Epithelial cell of esophagus (primary cell): Measurements from ENCODE around the gene DDX21.
"Not testable (repeated sequence)": the region's sequence is repeated elsewhere in the genome, so short reads cannot be mapped to it uniquely, and the experiment has no call there.

Experiments
- DNase-seq: peaks from one replicate; pipeline ENCODE4 v3.0.0; 2010; ENCODE audit warnings: low read depth
- H3K4me3 ChIP-seq: 2 replicates; pipeline ENCODE4 v1.5.1; 2011; ENCODE audit warnings: mild to moderate bottlenecking, low read length, control low read depth
- TF ChIP-seq, protein P1 (sequence below): IDR thresholded peaks from 2 replicates; pipeline ENCODE4 v1.5.1; 2011; ENCODE audit warnings: low read depth, mild to moderate bottlenecking, low read length, control low read depth, inconsistent platforms; ENCODE audit not compliant: insufficient read depth; ENCODE audit errors: missing control alignments

DDX21 gene

DNA sequence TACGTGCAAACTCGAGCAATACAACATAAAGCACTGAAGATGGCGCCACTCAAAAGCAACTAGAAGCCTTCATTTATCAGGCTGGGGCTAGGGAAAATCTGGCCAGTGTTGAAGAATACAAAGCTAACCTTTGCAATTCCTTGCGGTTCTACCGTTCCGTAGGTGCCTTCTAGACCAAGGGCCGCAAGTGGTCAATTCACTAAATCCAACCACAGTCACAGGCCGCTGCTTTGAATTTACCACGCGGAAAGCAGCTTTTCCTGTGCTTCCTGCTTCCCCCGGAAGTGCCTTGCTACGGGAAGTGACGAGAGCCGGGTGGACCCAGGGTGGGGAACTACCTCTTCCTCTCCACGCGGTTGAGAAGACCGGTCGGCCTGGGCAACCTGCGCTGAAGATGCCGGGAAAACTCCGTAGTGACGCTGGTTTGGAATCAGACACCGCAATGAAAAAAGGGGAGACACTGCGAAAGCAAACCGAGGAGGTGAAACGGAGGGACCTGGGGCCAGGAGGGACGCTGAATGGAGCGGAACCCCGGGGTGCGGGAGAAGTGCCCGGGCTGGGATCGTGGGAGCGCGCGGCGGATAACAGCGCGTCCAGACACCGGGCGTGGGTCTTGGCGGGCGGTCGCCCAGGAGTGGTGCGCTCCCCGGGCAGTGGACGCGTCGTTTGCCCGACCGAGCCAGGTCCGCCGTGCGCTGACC is at the start of gene DDX21:
Gene DDX21 (plus strand): TSS at position 339 of the 701 bp plus-strand sequence. CDS start 56 bp downstream, at position 395.
- H3K4me3 ChIP-seq = peak within 1 kb of the TSS; percentile 97
- DNase-seq = peak; percentile 96
- TF ChIP-seq, protein P1, sequence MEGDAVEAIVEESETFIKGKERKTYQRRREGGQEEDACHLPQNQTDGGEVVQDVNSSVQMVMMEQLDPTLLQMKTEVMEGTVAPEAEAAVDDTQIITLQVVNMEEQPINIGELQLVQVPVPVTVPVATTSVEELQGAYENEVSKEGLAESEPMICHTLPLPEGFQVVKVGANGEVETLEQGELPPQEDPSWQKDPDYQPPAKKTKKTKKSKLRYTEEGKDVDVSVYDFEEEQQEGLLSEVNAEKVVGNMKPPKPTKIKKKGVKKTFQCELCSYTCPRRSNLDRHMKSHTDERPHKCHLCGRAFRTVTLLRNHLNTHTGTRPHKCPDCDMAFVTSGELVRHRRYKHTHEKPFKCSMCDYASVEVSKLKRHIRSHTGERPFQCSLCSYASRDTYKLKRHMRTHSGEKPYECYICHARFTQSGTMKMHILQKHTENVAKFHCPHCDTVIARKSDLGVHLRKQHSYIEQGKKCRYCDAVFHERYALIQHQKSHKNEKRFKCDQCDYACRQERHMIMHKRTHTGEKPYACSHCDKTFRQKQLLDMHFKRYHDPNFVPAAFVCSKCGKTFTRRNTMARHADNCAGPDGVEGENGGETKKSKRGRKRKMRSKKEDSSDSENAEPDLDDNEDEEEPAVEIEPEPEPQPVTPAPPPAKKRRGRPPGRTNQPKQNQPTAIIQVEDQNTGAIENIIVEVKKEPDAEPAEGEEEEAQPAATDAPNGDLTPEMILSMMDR = peak; percentile 68

DNA sequence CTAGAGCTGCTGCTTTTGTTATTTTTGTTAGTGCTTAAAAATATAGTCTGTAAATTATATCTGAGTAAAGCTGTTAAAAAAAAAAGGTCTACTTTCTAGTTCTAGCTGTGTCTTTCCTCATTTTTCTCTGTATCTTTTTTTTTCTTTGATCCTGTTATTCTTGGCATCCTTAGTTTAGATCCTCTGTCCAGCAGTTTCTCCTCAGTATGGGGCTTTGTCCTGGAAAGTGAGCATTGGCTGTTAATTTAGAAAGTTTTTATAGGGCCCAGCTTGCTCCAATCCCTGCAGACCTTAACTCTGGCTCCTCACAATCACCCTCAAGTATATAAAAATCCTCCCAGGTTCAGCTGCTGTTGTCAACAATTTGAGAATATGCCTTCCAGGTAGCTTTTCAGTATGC is 31.4 kb upstream of the DDX21 start:
- no peak for DNase-seq
- H3K4me3 ChIP-seq = no peak overlapping the region
- TF ChIP-seq, protein P1 = no peak

DNA sequence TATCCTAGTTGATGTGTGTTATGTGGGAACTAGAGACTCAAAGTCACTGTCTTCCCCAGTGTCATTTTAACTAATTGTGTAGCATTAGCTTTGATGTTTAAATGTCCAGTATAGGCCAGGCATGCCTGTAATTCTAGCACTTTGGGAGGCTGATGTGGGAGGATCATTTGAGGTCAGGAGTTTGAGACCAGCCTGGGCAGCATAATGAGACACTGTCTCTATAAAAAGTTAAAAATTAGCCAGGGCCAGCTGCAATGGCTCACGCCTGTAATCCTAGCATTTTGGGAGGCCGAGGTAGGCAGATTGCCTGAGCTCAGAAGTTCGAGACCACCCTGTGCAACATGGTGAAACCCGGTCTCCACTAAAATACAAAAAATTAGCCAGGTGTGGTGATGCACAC is 30.5 kb upstream of the DDX21 start:
- TF ChIP-seq, protein P1 = no peak
- no peak overlapping the region for H3K4me3 ChIP-seq
- no peak for DNase-seq

DNA sequence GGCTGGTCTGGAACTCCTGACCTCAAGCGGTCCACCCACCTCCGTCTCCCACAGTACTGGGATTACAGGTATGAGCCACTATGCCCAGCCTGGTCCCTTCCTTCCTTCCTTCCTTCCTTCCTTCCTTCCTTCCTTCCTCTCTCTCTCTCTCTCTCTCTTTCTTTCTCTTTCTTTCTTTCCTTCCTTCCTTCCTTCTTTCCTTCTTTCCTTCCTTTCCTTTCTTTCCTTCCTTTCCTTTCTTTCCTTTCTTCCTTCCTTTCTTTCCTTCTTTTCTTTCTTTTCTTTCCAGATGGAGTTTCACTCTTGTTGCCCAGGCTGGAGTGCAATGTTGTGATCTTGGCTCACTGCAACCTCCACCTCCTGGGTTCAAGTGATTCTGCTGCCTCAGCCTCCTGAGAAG is 26.8 kb upstream of the DDX21 start:
- DNase-seq, H3K4me3 ChIP-seq: not testable (repeated sequence)

DNA sequence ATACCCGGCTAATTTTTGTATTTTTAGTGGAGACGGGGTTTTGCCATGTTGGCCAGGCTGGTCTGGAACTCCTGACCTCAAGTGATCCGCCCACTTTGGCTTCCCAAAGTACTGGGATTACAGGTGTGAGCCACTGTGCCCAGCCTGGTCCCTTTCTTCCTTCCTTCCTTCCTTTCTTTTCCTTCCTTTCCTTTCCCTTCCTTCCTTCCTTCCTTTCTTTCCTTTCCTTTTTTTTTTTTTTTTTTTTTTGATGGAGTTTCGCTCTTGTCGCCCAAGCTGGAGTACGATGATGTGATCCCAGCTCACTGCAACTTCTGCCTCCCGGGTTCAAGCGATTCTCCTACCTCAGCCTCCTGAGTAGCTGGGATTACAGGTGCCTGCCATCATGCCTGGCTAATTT is 26.1 kb upstream of the DDX21 start:
- not testable (repeated sequence) for DNase-seq, H3K4me3 ChIP-seq

DNA sequence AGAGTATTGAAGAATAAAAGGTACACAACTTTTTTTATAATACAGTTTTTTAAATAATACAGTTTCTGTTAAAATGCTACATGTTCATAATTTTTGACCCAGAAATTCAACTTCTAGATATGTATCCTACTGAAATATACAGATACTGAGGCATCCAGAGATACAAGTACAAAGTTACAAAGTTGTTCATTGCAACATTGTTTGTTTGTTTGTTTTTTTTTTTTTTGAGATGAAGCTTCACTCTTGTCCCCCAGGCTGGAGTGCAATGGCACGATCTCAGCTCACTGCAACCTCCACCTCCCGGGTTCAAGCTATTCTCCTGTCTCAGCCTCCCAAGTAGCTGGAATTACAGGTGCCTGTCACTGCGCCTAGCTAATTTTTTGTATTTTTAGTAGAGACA is 23.1 kb upstream of the DDX21 start:
- DNase-seq = not testable (repeated sequence)

DNA sequence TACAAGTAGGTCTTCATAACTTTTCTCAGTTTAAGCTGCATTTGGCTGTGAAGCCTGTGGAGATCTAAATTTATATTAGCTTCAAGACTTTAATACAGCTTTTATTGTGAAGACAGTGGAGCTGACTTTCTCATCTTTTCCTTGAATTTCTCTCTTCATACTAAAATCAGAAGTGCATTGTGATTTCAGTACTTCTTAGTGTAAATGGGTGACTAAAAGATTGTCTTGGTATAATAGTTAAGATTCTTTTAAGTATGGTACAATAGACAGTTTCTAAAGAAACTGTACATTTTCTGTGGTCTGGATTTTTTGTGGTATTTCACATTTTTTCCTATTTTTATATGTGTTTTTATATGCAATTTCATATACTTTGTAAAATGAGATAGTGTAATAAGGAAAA is 21.0 kb upstream of the DDX21 start:
- no peak for DNase-seq
- TF ChIP-seq, protein P1 = no peak
- H3K4me3 ChIP-seq = no peak overlapping the region

More for the DNA sequence above, 23.1 kb upstream of the DDX21 start:
- not testable (repeated sequence) for H3K4me3 ChIP-seq

DNA sequence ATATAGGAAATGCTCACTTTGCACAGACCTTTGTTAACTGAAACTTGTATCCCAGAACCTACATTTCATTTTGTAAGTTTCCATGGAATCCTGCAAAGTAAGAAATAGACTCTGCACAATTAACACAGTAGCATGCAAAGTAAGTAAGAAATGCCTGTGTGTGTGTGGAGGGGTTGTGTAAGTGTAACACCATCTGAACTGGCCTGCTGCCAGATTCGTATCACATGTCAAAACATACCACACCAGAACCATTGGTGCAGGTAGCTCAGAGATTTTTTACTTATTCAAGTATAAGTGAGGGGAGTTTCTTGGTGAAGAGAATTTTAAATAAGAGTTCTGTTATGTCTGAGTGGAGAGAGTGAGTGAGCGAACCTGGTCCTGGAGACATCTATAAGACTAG is 17.9 kb upstream of the DDX21 start:
- peak; percentile 13 for DNase-seq
- no peak overlapping the region for H3K4me3 ChIP-seq
- TF ChIP-seq, protein P1 = no peak
